HG02852 (cell line): ENCODE results near the gene GARRE1.
A peak's percentile ranks its signal among the peaks of the same experiment; 100 is the strongest.
"Not testable (repeated sequence)": the region's sequence is repeated elsewhere in the genome, so short reads cannot be mapped to it uniquely, and the experiment has no call there.

Experiments used
- ATAC-seq: cut with Tn5 transposase; IDR thresholded peaks from one replicate; pipeline ENCODE4 v1.9.1; 2021; ENCODE audit warnings: mild to moderate bottlenecking, moderate library complexity; ENCODE audit not compliant: unreplicated experiment

Gene GARRE1

GRCh38 chr19:34254046-34254697 is at the start of gene GARRE1:
Gene GARRE1 (plus strand): TSS chr19:34254554. CDS start chr19:34300474, 45,920 bp downstream.
- ATAC-seq = peak; percentile 90

GRCh38 chr19:34205324-34205723 is 49.0 kb upstream of the GARRE1 start:
- ATAC-seq = not testable (repeated sequence)

GRCh38 chr19:34208291-34208884 is 46.0 kb upstream of the GARRE1 start:
- ATAC-seq = no peak

- ATAC-seq = no peak
These were observed 44.6 kb upstream of the GARRE1 start for GRCh38 chr19:34209726-34210125.

GRCh38 chr19:34213283-34213682 is 41.1 kb upstream of the GARRE1 start:
- ATAC-seq = no peak

- no peak for ATAC-seq
These were observed 40.3 kb upstream of the GARRE1 start for GRCh38 chr19:34214040-34214439.

GRCh38 chr19:34215006-34215665 is 39.2 kb upstream of the GARRE1 start:
- ATAC-seq = no peak

GRCh38 chr19:34215666-34216038 is 38.7 kb upstream of the GARRE1 start:
- no peak for ATAC-seq

GRCh38 chr19:34216745-34217219 is 37.6 kb upstream of the GARRE1 start:
- not testable (repeated sequence) for ATAC-seq

- ATAC-seq = no peak
These were observed 36.2 kb upstream of the GARRE1 start for GRCh38 chr19:34217952-34218817.

GRCh38 chr19:34218818-34219164 is 35.6 kb upstream of the GARRE1 start:
- ATAC-seq = no peak

- no peak for ATAC-seq
These were observed 33.8 kb upstream of the GARRE1 start for GRCh38 chr19:34220472-34221063.

GRCh38 chr19:34222386-34222785 is 32.0 kb upstream of the GARRE1 start:
- no peak for ATAC-seq

- no peak for ATAC-seq
These were observed 29.2 kb upstream of the GARRE1 start for GRCh38 chr19:34224996-34225658.

GRCh38 chr19:34225659-34226015 is 28.7 kb upstream of the GARRE1 start:
- no peak for ATAC-seq

GRCh38 chr19:34226036-34226435 is 28.3 kb upstream of the GARRE1 start:
- ATAC-seq = no peak

- no peak for ATAC-seq
These were observed 26.0 kb upstream of the GARRE1 start for GRCh38 chr19:34228347-34228746.

GRCh38 chr19:34228762-34229161 is 25.6 kb upstream of the GARRE1 start:
- no peak for ATAC-seq

GRCh38 chr19:34229721-34230120 is 24.6 kb upstream of the GARRE1 start:
- no peak for ATAC-seq

- no peak for ATAC-seq
These were observed 23.5 kb upstream of the GARRE1 start for GRCh38 chr19:34230820-34231219.
